ENCODE data around the gene ZNF775.

ZNF775 gene

GRCh38 chr7:150402671-150403321 lies 23.7 kb downstream of the ZNF775 start:
- DNase-seq = no peak

DNA sequence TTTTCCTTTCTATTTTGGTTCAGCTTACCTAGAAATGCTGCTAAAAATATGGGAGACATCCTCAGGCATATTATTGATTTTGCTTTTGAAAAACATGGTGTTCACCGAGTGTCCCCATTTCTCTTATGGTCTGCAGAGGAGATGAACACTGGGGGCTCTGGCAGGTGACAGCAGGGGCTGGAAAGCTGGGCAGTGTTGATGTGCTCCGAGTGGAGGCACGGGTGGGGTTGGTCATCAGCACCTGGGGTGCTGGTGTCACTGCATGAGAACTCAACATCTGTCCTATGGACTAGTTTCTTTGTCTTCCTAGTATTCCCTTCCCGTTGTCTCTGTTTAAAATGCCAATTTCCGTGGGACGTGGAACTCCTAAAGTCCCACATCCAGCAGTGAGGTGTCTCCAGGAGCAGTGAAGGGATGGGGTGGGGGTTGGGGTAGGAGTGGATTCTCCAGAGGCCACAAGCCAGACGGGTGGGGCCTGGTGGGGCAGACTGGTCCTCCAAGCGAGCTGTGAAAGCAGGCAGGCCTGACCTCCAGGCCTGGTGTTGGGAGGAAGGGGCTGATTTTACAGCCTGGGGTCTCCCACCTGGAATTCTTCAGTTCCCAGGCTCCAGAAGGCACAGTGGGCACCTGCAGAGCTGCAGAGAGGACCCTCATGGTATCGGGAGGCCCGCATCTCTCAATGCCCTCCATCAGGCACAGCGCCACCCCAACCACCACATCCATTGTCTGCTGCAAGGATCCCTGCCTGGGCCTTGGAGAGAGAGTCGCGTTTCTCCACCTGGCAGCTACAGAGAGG lies 24.4 kb downstream of the ZNF775 start:
- no peak for DNase-seq

- no peak for DNase-seq
Measured at GRCh38 chr7:150404172-150404804, 25.2 kb downstream of the ZNF775 start.

DNA sequence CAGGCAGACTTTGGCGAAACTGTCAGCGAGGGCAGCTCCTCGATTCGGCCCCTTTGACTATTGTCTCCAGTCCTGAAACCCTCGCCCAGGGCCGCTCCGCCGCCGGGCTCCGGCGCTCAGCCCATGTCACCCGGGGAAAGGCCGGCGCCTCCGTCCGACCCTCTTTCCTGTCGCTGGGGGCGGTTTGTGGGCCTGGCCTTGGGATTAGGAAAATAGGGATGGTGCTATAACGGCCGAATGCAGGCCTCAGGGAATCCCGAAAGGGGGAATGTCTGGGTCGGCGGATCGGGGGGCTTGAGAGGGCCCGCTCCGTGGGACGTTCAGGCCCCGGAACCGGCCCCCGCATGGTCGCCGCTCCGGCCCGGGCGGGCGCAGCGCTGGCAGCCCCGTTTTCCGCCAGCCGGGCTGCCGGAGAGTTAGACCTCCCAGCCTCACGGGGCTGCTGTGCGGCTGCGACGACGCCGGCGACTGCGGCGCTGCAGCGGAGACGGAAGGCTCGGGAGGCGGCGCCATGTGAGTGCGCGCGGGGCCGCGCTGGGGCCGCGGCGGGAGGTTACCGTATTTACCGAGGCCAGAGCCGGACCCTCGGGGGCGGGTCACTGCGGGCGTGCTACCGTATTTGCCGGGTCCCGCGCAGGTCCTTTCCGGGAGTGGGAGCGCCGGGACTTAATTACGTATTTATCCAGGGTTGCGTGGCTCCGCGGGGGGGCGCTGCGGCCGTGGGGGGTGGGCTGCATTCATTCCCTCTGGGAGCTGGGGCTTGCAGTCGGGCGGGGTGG lies 25.9 kb downstream of the ZNF775 start:
- peak; percentile 72 for DNase-seq

DNA sequence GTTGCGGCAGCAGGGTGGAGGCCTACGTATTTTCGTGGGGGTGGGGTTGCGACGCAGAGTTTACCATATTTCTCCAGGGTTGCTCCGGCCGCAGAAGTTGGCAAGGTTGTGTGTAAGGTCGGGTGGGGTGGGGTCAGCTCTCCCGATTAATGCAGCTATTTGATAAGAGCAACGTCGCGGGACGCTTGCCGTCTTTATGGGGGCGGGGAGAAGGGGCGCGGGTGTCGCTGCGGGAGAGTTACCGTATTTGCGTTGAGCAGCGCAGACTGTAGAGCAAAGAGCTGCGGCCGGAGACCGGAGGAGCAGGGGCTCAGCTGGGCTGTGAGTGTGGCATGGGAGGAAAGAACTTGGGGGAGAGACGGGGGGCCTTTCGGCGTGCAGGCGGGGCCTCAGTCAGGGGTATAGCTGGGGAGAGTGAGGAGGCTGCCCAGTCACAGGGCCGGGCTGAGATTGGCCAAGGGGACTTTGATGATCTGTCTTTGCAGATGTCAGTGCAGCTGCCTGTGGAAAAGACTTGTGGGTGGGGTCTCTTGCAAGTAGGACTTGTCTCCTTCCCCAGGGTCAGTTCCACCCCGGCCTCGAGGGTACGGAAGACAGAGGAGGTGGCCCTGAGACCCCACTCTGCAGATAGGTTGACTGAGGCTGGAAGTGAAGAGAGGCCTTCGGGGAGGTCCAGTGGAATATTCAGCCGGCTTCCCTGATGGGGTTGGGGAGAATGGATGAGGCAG lies 26.6 kb downstream of the ZNF775 start:
- DNase-seq = no peak

DNA sequence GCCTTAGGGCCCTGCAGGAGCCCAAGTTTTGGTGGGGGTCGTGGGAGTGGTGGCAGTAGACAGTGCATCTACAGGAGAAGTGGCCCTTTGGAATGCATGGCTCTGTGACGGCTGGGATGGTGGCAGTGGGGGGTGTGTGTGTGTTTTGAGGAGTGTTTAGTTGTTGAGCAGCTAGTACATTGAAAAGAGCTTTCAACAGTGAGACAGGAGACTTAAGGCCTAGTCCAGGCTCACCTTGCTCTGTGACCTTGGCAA lies 27.1 kb downstream of the ZNF775 start:
- no peak for DNase-seq

GRCh38 chr7:150406567-150407421 lies 27.7 kb downstream of the ZNF775 start:
- no peak for DNase-seq

- no peak for DNase-seq
Measured at GRCh38 chr7:150407588-150408392, 28.7 kb downstream of the ZNF775 start.

DNA sequence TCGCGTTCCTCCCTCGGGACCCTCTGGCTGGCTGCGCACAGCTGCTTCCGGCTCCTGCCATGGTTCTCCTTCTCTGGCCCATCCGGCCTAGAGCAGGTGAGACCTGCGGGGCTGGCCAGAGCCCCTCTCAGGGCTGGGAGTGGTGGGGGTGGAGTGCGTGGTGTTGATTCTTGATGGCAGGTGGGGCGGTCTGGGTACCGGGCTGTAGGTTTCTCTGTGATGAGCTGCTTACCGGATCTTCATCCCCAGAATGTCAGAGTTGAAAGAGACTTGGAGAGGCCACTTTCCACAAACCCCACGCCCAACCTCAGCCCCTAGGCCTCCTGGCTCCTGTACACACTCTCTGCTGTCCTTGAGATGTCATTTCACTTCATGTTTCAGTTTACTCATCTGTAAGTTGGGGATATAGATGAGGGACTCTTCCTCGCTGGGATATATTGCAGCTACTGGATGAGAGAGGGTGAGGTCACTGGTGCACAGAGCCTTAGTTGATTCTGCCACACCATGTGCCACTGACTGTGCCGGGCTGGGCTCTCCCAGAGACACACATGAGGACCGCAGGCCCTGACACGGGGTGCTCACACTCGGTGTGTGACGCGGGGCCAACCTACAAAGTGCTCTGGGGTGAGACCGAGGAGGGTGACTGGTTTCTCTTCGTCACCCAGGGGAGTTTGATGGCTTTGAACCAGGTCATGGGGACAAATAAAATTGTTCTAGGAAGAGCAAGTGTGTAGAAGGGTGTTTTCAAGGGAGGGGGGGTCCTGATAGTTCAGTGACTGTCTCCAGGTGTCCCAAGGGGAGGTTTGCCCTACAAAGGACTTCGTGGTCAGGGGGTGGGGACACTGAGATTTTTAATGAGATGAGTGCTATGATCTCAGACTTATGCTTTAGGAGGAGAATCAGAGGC lies 29.5 kb downstream of the ZNF775 start:
- DNase-seq = no peak

GRCh38 chr7:150409300-150410030 lies 30.3 kb downstream of the ZNF775 start:
- DNase-seq = no peak

GRCh38 chr7:150410131-150410530 lies 31.0 kb downstream of the ZNF775 start:
- no peak for DNase-seq

- no peak for DNase-seq
Measured at GRCh38 chr7:150410680-150411346, 31.7 kb downstream of the ZNF775 start.

DNA sequence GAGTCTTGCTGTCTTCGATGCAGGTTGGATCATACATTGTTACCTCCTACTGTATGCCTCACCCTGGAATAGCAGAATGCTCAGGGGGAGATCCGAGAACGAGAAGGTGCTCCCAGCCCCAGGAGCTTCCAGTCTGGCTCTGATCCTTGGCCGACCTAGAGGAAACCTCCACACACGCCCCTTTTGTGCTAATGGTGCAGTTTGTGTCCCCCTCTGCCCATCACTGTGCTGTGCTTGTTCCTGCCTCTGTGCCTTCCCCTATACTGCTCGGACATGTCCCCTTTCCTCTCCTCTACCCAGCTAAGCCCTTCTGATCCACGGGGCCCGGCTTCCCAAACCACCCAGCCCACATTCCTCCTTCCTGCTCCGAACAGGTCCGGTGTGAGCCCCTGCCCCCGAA lies 32.5 kb downstream of the ZNF775 start:
- no peak for DNase-seq

GRCh38 chr7:150412016-150412415 lies 32.9 kb downstream of the ZNF775 start:
- DNase-seq = no peak

DNA sequence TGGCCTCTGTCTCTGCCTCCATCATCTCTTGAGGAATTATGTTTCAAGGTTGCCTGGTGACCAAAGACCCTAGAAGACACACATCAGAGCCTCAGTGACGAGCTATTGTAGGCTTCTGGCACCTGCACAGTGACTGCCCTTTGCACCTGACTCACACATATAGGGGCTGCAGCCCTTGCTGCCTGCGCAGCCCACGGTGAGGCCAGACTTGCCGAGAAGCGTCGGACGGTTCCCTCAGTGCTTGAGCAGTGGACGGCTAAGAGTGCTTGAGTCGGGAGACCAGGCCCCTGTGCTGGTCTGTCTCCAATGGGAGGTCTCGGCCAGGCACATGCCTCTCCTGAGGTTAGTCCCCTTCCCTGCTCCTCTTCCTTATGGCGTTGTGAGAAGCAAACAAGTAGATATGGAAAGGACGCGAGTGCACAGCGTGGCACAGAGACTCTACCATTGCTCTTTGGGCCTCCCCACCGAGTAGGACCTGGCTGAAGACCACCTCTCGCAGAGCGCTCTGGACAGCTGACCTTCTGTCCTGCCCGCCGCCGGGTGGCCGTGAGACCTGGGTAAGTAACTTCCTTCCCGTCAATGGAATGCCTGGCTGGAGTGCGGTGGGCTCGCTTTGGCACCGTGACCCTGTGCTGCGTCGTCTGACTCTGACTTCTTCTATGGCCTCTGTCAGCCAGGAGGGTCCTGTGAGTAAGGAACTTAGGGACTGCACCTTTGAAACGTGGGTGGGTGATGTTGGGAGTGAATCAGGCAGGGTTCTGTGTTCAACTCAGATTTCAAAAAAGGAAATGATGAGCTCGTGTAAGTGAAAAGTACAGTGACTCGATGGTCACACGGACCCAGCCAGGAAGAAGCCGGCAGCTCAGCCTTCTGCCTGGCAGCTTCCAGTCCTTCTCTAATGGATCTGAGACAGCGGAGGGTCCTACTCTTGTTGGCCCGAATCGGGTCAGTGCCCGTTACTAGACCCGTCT lies 33.7 kb downstream of the ZNF775 start:
- DNase-seq = no peak

- no peak for DNase-seq
Measured at GRCh38 chr7:150413640-150414081, 34.5 kb downstream of the ZNF775 start.

Measured in activated gamma-delta T cell (primary cell).